ENCODE data around the gene BRD4.

BRD4 gene

DNA sequence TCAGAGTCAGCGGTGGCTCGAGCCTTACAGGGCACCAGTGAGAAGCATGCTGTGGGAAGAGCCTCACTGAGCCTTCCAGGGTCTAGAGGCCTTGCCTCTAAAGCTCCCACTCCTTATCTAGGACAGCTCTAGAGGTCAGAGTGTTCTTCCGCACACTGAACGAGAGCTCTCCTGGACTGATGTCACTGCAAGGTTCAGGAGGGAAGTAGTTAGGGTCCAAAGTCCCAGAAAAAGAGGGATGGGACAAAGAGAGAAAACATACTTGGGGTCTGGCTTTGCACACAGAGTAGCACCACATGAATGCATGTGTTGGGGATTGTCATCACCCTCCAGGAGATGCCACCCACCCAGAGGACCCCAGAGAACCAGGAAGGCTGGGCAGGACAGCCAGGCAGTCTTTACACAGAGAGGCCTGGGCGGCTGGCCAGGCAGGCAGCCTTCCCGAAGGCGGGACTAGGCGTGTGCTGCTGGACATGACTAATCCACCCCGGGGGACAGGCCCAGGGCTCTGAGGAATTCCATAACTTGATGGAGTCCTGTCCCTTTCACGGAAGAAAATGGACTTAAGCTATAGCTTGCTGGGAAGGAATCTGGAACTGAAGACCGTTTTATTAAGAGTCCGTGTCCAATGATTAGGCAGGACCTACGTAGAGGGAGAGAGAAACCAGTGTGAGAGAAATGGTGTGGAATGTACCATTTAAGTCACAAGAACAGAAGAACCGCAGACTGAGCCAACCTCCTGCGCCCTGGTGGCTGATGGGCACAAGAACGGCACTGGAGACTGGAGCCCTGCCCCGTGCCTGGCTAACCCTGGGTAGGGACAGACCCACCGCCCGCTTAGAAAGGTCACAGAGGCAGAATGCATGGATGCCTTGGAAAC, 83.5 kb downstream of the BRD4 start:
- DNase-seq (ENCODE audit: low read depth) = peak; percentile 91

DNA sequence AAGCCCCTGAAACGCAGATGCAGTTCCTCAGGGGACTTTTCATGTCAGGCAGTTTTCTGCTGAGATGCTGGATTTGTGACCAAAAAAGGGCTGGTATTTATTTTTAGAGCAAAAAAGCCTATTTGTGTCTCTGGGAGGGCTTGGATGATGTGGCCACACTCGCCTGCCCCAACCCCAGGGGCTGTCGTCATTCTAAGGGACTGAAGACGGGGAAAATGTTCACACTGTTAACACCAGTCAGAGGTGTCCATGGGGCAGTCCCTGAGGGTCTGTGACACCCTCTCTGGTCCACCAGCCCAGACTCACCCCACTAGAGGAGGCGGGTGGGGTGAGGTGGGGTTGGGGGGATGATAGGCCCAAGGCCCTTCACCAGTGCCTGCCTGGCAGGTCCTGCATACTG, 84.2 kb downstream of the BRD4 start:
- DNase-seq (ENCODE audit: low read depth) = no peak

DNA sequence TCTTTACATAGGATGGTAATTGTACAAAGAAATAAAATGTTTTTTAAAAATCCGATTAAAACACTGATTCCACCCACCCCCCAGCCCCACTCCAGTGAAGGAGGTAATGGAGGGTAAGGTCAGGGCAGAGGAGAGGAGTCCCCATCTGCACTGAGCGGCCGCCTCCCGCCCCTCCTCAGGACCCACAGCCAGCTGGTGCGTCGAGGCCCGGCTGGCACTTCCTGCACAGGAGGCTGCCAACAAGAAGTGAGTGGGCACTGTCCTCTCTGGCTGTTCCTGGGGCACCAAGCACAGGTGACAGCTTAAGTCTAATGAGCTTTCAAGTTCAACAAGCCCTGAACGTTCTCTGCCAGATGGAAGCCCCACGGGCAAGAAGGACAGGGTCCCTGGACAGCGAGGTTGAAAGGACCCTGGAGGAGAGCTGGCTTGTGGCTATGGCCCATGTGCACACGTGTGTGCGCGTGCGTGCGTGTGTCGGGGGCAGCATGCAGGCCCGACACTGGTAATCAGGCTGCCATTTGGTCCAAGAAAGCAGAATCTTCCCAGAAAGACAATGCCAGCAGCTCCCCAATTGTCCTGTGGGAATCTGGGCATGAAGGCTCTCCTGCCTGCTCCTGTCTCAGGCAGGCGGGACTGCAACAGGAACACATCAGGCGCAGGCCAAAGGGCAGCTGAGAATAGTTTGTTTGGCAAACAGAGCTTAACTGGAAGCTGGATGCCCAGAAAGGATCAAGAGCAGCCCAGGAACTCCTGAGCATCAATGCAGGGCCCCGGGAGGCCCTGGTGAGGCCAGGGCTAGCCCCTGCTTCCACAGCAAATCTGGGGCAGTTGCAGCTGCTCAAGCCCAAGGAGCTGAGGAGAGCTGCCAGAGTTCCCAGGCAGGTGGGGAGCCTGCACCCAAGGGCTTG, 85.0 kb downstream of the BRD4 start:
- no peak for DNase-seq (ENCODE audit: low read depth)

DNA sequence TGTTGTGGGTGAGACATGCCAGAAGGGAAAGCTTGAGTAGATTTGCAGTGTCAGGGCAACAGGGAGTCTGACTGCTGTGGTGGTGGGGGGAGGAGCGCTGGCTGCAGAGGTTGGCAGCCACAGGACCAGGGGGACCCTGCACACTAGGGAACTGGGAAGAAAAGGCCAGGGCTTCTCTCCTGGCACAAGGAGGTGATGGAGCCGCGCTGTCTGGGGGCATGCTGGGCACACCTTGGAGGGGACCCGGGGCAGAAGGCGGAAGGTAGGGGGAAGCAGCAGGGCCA, 86.2 kb downstream of the BRD4 start:
- no peak for DNase-seq (ENCODE audit: low read depth)

DNA sequence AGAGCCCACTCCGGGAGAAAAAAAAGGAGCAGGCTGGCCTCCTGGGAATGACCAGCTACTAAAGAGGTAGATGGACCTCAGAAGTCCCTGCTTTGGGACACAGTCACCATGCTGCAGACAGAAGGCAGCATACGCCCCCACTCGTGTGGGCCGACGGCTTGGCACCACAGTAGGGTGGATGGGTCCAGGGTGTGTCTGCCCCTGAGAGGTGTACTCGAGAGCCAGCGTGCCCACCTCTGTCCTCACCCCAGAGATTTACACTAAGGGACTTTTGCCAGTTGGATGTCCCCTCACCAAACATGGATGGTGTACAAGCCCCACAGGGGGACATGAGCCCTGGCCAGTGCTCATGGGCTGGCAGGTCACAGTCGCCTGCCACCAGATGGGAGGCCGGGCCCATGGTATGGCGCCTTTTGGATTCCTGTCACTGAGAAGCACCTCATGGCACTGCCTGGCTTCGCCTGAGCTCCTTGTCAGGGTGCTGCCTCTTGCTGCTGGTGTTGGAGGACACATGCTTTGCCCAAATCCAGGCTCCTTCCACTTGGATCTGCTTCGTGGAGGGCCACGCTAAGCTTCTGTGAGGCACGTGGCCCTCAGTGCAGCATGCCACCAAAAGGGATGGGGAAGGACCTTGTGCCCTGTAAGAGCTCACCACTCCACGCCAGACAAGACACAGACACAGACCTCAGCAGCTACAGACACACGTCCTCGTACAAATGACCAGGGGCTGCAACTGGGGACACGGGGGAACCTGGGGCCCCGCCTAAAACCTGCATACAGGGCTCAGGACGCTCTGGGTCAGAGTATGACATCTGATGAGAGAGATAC, 86.8 kb downstream of the BRD4 start:
- DNase-seq (ENCODE audit: low read depth) = no peak

DNA sequence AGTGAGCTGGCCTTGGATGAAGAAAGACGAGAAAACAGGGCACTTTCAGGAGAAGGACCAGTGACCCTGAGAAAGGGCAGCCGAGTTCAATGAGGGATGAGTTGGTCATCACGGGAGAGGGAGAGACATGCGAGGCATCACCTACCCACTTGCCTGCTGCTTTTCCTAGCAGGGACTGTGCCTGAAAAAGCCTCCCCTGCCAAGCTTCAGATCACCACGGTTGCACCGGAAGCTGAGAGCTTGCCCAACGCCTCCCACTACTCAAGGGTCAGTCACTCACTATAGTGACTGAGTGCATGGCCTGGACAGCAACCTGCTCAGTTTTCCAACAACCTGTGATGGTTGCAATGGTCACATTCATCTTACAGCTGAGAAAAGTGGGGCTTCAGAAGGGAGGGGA, 87.5 kb downstream of the BRD4 start:
- DNase-seq (ENCODE audit: low read depth) = no peak

DNA sequence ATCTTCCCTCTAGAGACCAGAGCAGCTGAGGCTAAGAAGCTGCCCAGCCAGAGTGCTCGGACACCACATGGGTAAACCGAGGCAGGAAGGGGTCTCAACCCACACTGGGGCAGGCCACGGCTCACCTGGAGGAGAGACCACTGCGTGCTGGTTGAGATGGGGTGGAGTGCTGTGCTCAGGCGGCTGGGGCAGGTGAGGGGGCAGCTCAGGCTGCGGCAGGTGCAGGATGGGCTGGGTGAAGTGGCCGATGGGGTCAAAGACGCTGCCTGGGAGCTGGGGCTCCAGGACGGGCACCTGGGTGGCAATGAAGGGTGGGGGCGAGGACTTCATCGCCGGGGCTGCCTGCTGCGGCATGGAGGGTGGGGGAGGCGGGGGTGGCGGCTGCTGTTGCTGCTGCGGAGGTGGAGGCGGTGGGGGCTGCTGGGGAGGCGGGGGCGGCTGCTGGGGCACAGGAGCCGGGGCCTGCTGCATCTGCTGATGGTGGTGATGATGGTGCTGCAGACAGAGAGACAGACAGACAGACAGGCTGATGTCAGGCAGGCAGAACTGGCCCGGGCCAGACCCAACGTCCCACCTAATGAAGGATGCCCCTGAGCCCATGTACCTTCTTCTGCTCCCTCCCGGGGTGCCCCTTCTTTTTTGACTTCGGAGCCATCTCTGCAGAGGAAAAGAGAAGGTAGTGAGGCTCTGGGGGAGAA, 88.1 kb downstream of the BRD4 start:
- DNase-seq (ENCODE audit: low read depth) = no peak

DNA sequence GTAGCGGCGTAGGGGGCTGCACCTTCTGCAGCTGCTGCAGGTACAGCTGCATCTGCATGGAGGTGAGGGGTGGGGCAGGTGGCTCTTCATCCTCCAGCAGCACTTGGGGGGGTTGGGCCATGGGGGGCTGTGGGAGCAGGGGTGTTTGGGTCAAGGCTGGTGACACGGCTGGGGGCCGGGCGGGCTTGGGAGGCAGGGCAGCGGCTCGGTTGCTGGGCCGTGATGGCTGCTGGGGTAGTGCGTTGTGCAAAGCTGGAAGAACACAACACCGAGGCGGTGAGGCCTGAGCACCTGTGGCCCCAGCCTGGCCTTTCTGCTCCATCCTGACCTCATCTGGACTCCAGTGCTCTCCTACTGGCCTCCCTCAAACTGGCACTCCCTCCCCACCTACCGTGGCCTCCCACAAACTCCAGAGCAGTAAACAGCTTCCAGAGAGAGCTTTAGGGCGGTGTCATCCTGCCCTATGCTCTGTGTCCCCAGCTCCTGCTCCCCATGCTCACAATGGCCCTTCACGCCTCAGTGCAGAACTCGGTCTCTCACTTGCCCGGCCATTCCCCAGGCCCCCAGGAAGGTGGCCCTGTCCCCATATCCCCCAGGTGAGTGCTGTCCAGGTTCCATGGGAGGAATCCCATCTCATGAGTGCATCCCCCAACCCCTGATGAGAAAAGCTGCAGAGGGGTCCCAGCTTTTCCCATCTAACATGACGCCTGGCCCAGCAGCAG, 88.9 kb downstream of the BRD4 start:
- no peak for DNase-seq (ENCODE audit: low read depth)

DNA sequence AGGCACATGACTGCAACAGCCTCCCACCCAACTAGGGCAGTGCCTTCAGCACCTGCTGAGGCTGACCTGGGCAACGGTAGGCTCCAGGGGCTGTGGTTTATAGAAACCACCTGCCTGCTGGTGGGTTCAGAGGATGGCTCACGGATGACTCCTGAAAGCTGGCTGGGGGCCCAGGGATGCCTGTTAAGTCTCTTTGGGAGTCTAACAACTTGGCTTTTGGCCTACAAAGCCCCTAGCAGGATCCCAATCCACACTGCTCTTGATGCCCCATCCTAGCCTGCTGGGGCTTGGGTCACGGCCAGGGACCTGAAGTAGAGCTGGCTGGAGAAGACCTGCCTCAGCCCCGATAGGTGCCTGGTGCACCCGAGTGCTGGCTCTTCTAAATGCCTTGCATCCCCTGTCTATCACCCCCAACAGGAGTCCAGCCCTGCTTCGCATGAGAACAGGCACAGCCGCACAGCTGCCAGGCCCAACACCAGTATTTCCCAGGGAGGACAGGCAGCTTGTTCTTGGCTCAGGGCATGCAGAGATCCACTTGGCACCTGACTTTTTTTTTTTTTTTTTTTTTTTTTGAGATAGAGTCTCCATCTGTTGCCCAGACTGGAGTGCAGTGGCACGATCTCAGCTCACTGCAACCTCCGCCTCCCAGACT, 91.0 kb downstream of the BRD4 start:
- no peak for DNase-seq (ENCODE audit: low read depth)

DNA sequence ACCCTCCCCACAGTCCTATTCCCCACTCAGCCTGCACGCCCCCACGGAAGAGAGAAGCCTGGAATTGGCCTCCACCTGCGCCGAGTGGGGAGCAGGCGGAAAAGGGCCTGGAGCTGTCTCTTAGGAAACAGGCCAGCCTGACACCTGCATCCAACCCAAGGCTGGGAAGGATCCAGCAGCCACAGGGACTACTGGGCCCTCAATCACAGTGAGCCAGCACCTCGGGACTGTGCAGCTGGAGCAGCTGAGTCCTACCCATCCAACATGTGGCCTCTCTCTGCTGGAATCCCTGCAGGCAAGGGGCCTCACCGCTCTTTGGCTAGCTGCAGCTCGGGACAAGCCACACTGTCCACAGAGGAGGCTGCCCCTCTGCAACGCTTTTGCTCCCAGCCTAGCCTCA, 91.8 kb downstream of the BRD4 start:
- no peak for DNase-seq (ENCODE audit: low read depth)

DNA sequence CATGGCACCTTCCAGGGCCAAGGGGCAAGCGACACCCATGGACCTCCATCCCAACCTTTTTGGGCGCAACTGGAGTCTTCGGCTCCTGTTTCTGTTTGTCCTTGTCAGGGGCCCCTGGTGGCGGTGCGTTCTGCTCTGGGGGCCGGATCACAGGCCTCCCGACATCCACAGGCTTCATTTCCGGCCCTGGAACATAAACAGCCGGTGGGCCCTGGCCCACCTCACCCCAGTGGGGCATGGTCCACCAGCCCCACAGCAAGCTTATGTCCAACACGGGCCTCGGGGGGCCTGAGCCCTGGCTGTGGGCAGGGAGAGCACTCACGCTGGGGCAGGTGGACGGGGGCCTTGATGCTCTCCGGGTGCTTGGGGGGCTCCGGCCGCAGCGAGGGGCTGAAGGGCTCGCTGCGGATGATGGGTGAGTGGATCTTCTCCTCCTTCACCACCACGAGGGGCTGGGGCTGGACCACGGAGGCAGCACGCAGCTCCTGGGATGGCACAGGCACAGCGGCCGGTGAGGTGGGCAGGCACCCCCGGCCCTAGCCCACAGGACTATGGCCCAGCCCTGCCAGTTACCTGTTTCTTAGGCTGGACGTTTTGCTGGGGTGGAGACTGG, 92.9 kb downstream of the BRD4 start:
- DNase-seq (ENCODE audit: low read depth) = no peak

DNA sequence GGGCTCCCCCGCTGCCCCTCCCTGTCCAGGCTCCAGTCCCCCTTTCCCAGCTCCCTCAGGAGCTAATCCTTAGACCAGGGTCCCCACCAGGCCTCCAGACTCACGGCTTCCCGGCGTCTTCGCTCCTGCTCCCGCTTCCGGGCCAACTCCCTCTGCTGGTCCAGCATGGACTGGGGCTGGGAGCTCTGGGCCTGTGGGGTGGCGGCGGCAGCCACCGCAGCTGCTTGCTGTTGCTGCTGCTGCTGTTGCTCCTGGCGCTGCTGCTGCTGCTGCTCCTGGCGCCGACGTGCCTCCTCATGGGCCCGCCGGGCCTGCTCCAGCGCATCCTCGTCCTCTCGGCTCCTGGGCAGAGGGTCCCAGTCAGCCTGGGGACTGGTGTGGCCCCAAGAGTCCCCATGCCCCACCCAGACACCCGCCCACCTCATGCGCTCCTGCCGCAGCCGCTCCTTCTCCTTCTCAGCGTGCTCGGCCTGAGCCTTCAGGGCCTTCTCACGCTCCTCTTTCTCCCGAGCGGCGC, 93.6 kb downstream of the BRD4 start:
- no peak for DNase-seq (ENCODE audit: low read depth)

DNA sequence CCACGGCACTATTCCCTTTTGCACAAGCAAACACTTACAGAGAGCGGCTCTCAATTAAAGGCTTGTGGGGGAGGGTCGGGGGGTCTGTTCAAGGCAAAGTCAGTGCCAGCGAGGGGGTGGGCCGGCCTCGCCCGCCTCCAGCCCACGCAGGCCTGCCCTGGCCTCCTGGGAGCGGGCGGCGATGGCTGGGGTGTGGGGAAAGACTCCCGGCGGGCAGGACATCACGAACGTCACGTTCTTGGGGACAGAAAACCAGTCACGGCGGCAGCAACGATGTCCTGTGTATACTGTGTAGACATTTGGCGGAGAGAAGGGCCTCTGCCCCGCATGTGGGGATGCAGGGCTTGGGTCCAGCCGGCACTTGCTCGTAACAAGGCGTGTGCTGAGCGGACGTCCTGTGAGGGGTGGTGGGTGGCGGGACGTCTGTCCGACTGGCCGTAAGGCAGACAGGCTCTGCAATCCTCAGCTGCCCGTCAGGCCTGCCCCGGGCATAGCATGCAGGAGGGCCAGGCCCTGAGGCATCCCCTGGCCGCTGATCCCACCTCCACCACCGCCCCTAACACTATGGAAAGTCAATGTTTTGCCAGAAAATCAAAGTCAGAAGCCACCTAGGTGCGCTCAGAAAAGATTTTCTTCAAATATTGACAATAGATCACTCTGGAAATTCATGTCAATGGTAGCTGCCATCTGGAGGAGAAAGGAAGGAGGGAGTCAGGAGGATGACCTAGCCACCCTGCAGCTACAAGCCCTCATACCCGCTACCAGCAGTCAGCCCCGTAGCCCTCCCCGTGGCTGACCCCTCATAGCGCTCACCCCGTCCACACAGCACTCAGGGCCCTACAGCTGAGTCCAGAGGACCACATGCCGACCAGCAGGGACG, 94.3 kb downstream of the BRD4 start:
- DNase-seq (ENCODE audit: low read depth) = no peak

DNA sequence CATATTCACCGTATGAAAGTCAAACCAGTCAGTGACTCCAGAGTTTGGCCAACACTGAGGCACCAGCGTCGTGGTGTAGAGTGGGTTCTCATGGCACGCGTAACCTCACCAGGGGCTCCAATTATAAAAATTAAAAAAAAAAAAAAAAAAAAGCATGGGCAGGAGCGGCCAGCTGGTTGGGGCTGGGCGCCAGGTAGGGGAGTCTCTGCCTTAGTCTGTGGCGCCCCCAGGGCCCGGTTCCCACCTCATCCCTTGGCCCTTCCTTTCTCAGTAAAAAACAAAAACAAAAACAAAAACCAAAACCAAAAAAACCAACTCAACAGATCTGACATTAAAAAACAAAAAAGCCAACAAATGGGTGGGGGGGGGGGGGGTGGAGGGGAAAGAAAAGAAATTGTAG, 95.5 kb downstream of the BRD4 start:
- no peak for DNase-seq (ENCODE audit: low read depth)

DNA sequence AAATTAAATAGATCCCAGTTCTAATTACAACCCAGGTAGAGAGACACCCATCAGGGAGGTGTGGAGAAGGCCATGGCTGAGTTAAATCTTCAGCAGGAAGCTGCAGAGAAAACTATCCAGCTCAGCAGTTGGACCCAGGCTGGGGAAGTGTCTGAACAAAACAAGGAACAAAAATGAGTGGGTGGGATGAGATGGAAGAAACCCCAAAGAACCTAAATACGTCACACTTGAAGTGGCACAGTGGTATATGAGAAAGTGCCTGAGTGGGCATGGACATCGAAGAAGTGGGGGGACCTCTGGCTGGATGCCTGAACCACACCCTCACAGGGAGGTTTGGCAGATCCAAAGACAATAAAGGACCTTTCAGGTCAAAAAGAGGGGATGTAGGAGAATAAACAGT, 96.6 kb downstream of the BRD4 start:
- DNase-seq (ENCODE audit: low read depth) = no peak

DNA sequence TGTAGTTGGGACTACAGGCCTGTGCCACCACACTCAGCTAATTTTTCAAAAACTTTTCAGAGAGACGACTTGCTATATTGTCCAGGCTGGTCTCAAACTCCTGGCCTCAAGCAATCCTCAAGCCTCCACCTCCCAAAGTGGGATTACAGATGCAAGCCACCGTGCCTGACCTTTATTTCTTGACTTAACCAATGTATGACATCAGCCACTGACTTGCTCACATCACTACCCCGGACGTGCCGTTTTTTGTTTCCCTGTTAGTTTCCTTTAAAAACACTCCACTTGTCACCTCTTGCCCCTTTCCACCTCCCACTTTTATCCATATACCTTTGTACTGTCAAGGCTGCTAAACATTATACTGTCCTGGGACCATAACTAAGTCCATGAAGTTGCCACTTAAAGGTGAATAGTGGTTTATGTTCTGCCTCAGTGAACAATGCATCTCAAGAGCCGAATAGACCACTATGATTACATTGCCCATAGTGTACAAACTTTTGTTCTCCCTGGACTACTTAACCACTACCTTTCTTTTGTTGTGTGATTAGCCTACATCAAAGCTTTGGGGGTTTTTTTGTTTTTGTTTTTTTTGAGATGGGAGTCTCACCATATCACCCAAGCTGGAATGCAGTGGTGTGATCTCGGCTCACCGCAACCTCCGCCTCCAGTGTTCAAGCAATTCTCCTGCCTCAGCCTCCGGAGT, 97.8 kb downstream of the BRD4 start:
- no peak for DNase-seq (ENCODE audit: low read depth)

DNA sequence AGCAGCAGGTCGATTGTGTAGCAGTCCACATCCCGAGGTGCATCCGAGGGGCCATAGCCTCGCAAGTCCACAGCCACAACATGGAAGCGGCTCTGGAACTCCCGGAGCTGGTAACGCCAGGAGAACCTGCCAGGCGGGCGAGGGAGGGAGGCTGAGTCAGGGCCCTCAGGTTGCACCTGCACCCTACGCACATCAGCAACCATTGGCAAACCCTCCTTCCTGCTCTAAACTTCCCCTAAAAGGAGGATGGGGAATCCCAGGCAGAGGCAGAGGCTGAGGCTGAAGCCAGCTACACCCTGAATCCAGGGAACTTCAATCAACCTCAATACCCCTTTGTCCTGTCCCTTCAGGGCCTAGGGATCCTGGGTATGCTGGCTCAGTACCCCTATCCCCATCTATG, 101.1 kb downstream of the BRD4 start:
- no peak for DNase-seq (ENCODE audit: low read depth)

DNA sequence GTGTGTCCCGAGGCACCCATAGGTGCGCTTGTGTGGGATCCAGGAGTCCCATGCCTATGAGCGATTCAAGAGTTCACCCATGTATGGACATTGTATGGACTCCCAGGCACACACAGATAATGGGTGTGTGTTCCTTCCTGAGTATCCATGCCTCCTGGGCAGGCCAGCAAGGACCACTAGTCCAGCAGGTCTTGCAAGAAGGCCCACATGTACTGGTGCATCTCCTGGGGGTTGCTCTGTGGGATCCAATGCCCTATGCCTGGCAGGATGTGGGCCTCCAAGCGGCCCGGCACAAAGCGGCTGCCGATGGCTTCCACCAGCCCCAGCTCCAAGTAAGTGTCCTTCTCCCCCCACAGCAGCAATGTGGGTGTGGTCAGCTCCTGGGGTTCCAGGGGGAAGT, 105.1 kb downstream of the BRD4 start:
- no peak for DNase-seq (ENCODE audit: low read depth)

Data from stromal cell of bone marrow (primary cell).